OCI-LY7 (cell line): ENCODE measurements around the gene DPY19L3. TPM values are rescaled to one million over a fixed set of nuclear protein-coding genes. Genes with fewer than 3 reads are reported as not detected.

Experiments
- BruUV-seq: library from RNA; stranded (reverse); fragments of 400-500 nt; replicated peaks from 2 replicates; lab custom pipeline; 2021; lab: Mats Ljungman, UMichigan
- CTCF ChIA-PET: fragments of 300-600 bp; sonication (Branson Sonifier 250); formaldehyde crosslinking; loops from one replicate; lab custom pipeline; 2022; ENCODE audit warnings: antibody characterized with exemption; ENCODE audit not compliant: unreplicated experiment; lab: Charles Lee
- POLR2A ChIA-PET: fragments of 300-600 bp; sonication (Branson Sonifier 250); formaldehyde crosslinking; loops from one replicate; lab custom pipeline; 2022; ENCODE audit warnings: antibody characterized with exemption; lab: Charles Lee
- DNase-seq: peaks from one replicate; pipeline ENCODE4 v3.0.0-alpha.2; 2015; ENCODE audit warnings: low spot score
- H2AFZ ChIP-seq: fragments of 200-600 bp; sonication (generic), shearing (Covaris generic); 2 replicates; pipeline ENCODE4 v1.6.1; 2014; ENCODE audit warnings: mild to moderate bottlenecking, antibody characterized with exemption, low read length, moderate library complexity
- H3K27ac ChIP-seq: fragments of 200-600 bp; sonication (generic); 2 replicates; pipeline ENCODE4 v1.5.1; 2014; ENCODE audit warnings: mixed run types, low read depth, mild to moderate bottlenecking, moderate library complexity, low read length, inconsistent platforms; ENCODE audit not compliant: poor library complexity, severe bottlenecking
- H3K36me3 ChIP-seq: fragments of 200-600 bp; sonication (generic); 2 replicates; pipeline ENCODE4 v1.6.1; 2014; ENCODE audit warnings: mild to moderate bottlenecking, antibody characterized with exemption, low read length, moderate library complexity, mixed read lengths; ENCODE audit not compliant: insufficient read depth
- H3K4me1 ChIP-seq: fragments of 200-600 bp; sonication (generic); 2 replicates; pipeline ENCODE4 v1.5.1; 2014; ENCODE audit warnings: mild to moderate bottlenecking, low read length; ENCODE audit not compliant: insufficient read depth, poor library complexity, severe bottlenecking
- H3K4me2 ChIP-seq: fragments of 200-600 bp; sonication (generic); 2 replicates; pipeline ENCODE4 v1.6.1; 2014; ENCODE audit warnings: mild to moderate bottlenecking, low read length
- H3K4me3 ChIP-seq: fragments of 200-600 bp; sonication (generic); 2 replicates; pipeline ENCODE4 v1.5.1; 2014; ENCODE audit warnings: mild to moderate bottlenecking, low read depth, low read length; ENCODE audit not compliant: poor library complexity, severe bottlenecking
- H3K79me2 ChIP-seq: fragments of 200-600 bp; sonication (generic); 2 replicates; pipeline ENCODE4 v1.6.1; 2016; ENCODE audit warnings: low read depth, mild to moderate bottlenecking, low read length, moderate library complexity, mixed read lengths; ENCODE audit not compliant: insufficient read depth
- H3K9me2 ChIP-seq: fragments of 200-600 bp; sonication (generic); 2 replicates; pipeline ENCODE4 v1.6.1; 2016; ENCODE audit warnings: mild to moderate bottlenecking, low read length, mixed read lengths; ENCODE audit not compliant: insufficient read depth
- H3K9me3 ChIP-seq: fragments of 200-600 bp; sonication (generic); 2 replicates; pipeline ENCODE4 v1.6.1; 2014; ENCODE audit warnings: mild to moderate bottlenecking, mixed run types, low read length, mixed read lengths
- H4K20me1 ChIP-seq: fragments of 200-600 bp; sonication (generic); 2 replicates; pipeline ENCODE4 v1.6.1; 2014; ENCODE audit warnings: mild to moderate bottlenecking, antibody characterized with exemption, low read length, moderate library complexity, mixed read lengths; ENCODE audit not compliant: insufficient read depth
- EZH2phosphoT487 ChIP-seq: fragments of 200-600 bp; sonication (generic); IDR thresholded peaks from 2 replicates; pipeline ENCODE4 v1.6.1; 2018; ENCODE audit warnings: low read depth, borderline replicate concordance, mild to moderate bottlenecking, mixed run types, antibody characterized with exemption, low read length, moderate library complexity, mixed read lengths
- intact Hi-C: fragments of 100-400 bp; cut with micrococcal nuclease; formaldehyde crosslinking; loops from one replicate; pipeline ENCODE4 v1.10.0; 2022; ENCODE audit not compliant: unreplicated experiment
- total RNA-seq, 2 experiments: library from RNA; depleted of rRNA in 1 of 2; stranded (reverse); fragments of >200 nt in 1 of 2; shearing (Covaris generic) in 1 of 2; gene quantifications; 2 replicates each; pipeline ENCODE4 v1.2.3, GENCODE V29; 2014 to 2022
- TF ChIP-seq, protein P1 (sequence below): fragments of 200-600 bp; sonication (generic); conservative IDR thresholded peaks from 2 replicates; pipeline ENCODE4 v1.5.1; 2014; ENCODE audit warnings: mild to moderate bottlenecking, antibody characterized with exemption, low read length, moderate library complexity, mixed read lengths

DPY19L3 gene
- total RNA-seq, 2 experiments from 2014 or later = 31.3 to 39.0 TPM

DNA sequence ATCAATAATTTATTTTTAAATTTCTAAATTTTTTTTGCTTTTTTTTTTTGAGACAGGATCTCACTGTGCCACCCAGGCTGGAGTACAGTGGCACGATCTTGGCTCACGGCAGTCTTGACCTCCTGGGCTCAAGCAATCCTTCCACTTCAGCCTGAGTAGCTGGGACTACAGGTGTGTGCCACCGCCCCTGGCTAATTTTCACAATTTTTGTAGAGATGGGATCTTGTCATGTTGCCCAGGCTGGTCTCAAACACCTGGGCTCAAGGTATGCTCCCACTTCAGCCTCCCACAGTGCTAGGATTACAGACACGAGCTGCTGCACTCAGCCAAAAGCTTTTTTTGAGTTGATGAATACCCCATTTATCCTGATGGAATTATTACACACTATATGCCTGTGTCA is 50.8 kb downstream of the DPY19L3 start:
- POLR2A ChIA-PET = interaction anchor here (0.6 to 0.7 kb wide), 2 partner anchors 19 to 113 kb away, joined by 3 to 6 read pairs; no protein-coding TSS in a partner anchor
- Histone ChIP-seq H3K4me1 (no peaks in the 10 kb centered on the region), H3K9me3 (no peaks in the 10 kb centered on the region), H3K9me2 (no peaks in the 10 kb centered on the region), H3K79me2 (no peaks in the 10 kb centered on the region), H3K36me3 (peaks cover 73% of the 10 kb centered on the region), H3K27ac (no peak overlapping the region), H3K4me2 (no peak overlapping the region), H3K4me3 (no peak overlapping the region), H2AFZ (no peak overlapping the region), H4K20me1 (no peaks in the 10 kb centered on the region)
- no TSS peak for BruUV-seq
- CTCF ChIA-PET = no interaction called here
- intact Hi-C loops = no loop called here
- no peak for DNase-seq
- TF ChIP-seq, protein P1, sequence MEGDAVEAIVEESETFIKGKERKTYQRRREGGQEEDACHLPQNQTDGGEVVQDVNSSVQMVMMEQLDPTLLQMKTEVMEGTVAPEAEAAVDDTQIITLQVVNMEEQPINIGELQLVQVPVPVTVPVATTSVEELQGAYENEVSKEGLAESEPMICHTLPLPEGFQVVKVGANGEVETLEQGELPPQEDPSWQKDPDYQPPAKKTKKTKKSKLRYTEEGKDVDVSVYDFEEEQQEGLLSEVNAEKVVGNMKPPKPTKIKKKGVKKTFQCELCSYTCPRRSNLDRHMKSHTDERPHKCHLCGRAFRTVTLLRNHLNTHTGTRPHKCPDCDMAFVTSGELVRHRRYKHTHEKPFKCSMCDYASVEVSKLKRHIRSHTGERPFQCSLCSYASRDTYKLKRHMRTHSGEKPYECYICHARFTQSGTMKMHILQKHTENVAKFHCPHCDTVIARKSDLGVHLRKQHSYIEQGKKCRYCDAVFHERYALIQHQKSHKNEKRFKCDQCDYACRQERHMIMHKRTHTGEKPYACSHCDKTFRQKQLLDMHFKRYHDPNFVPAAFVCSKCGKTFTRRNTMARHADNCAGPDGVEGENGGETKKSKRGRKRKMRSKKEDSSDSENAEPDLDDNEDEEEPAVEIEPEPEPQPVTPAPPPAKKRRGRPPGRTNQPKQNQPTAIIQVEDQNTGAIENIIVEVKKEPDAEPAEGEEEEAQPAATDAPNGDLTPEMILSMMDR = no peak
- no peak for TF ChIP-seq EZH2phosphoT487

DNA sequence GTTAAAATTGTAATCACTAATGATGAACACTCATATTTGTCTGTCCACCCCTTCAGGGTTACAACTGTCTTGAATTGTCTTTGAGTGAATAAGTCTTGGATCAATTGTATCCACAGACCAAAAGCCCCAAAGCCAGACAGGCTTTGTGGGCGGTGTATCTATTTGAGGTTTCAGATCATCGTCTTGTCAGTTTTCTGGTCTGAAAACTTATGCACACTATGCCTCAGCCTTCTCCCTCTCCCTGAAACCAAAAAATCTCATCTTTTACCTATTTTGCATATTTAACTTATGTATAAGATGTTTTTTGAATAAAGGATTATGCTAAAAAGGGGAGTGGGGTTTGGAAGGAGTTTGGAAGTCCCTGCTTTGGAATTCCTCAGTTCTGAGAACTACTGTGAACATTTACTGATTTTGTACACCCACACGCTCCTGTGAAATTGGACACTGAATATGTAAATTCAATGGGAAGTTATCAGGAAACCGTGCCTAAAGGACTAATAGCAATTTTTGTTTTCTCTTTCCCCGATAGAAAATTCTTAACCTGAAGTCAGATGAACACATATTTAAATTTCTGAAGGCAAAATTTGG is 52.1 kb downstream of the DPY19L3 start:
- ChIA-PET POLR2A (no interaction called here), CTCF (no interaction called here)
- DNase-seq = no peak
- H3K4me3 ChIP-seq = no peak overlapping the region
- no peaks in the 10 kb centered on the region for H3K4me1 ChIP-seq
- H3K36me3 ChIP-seq = peaks cover 66% of the 10 kb centered on the region
- TF ChIP-seq, protein P1 = no peak
- TF ChIP-seq EZH2phosphoT487 = no peak
- BruUV-seq = no TSS peak
- intact Hi-C loops = no loop called here
- no peaks in the 10 kb centered on the region for H3K79me2 ChIP-seq
- no peak overlapping the region for H3K4me2 ChIP-seq
- H4K20me1 ChIP-seq = no peaks in the 10 kb centered on the region
- H3K9me3 ChIP-seq = no peaks in the 10 kb centered on the region
- no peak overlapping the region for H3K27ac ChIP-seq
- no peaks in the 10 kb centered on the region for H3K9me2 ChIP-seq
- no peak overlapping the region for H2AFZ ChIP-seq

DNA sequence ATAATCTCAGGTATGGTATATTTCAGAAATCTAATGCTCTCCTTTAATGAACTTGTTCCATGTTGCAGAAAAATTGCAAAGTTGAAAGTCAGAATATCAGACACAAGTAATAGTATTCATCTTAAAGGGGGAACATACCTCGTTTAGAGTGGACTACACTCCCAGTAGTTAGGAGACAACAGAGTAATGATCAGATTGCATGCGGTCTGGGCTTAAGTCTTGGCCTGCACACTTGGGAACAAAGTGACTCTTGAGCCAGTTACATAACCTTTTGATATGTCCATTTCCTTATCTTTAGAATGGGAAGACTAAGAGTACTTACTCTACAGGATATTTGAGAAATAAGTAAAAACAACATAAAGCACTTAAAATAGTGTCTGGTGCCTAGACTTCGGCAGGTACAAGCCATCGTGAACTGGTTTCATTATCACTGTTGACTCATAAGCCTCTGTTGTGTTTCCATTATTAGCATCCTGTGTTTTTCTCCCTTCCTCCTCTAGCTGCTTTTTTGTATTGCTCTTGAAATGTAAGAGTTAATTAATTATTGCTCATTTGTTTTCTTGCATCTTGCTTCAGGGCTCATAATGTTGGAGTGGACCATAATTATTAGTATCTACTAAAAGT is 53.0 kb downstream of the DPY19L3 start:
- H3K36me3 ChIP-seq = peaks cover 60% of the 10 kb centered on the region
- intact Hi-C loops = no loop called here
- BruUV-seq = no TSS peak
- H3K9me2 ChIP-seq = no peaks in the 10 kb centered on the region
- H4K20me1 ChIP-seq = no peaks in the 10 kb centered on the region
- H3K4me3 ChIP-seq = no peak overlapping the region
- no peak for DNase-seq
- no peak overlapping the region for H3K27ac ChIP-seq
- no peak overlapping the region for H3K4me2 ChIP-seq
- CTCF ChIA-PET = no interaction called here
- no peaks in the 10 kb centered on the region for H3K79me2 ChIP-seq
- POLR2A ChIA-PET = interaction anchor here (0.6 kb wide), 1 partner anchor 18 kb away, joined by 3 read pairs; no protein-coding TSS in a partner anchor
- TF ChIP-seq EZH2phosphoT487 = no peak
- TF ChIP-seq, protein P1 = no peak
- H3K9me3 ChIP-seq = no peaks in the 10 kb centered on the region
- H2AFZ ChIP-seq = no peak overlapping the region
- no peaks in the 10 kb centered on the region for H3K4me1 ChIP-seq
